Kidney (tissue), 14 donors: ENCODE results near the gene RASAL2. TPM values are rescaled to one million over a fixed set of nuclear protein-coding genes. Genes with fewer than 3 reads are reported as not detected.

Source experiments
- DNase-seq, 5 donors: peaks; one replicate each; pipeline ENCODE4 v3.0.0-alpha.2; 2013 to 2020
- FAIRE-seq: peaks from 2 replicates; lab custom pipeline; 2012; peaks lifted over from hg19 to GRCh38; lab: Jason Lieb, UNC
- H3K27ac ChIP-seq, 2 donors: one replicate each; pipeline ENCODE4 v1.7.0; 2013; ENCODE audit warnings: low read depth in 2 of 2, low read length in 2 of 2, inconsistent platforms in 1 of 2
- H3K27me3 ChIP-seq: one replicate; pipeline ENCODE4 v1.7.1; 2013; ENCODE audit warnings: low read length, inconsistent platforms; ENCODE audit not compliant: control insufficient read depth, insufficient read depth
- H3K36me3 ChIP-seq, 3 donors: one replicate each; pipeline versions ENCODE4 v1.7.0 to v1.7.1; 2013; ENCODE audit warnings: low read length in 3 of 3, control low read depth in 1 of 3, inconsistent platforms in 1 of 3; ENCODE audit not compliant: insufficient read depth in 3 of 3, control insufficient read depth in 2 of 3
- H3K4me1 ChIP-seq, 3 donors: one replicate each; pipeline versions ENCODE4 v1.7.0 to v1.7.1; 2013; ENCODE audit warnings: low read length in 3 of 3, inconsistent platforms in 1 of 3, low read depth in 1 of 3; ENCODE audit not compliant: control insufficient read depth in 2 of 3, insufficient read depth in 2 of 3
- H3K4me3 ChIP-seq, 3 donors: one replicate each; pipeline versions ENCODE4 v1.7.0 to v1.8.1; 2013; ENCODE audit warnings: low read length in 3 of 3, control low read depth in 1 of 3, inconsistent platforms in 1 of 3
- H3K9ac ChIP-seq, 3 donors: one replicate each; pipeline versions ENCODE4 v1.7.0 to v1.7.1; 2013; ENCODE audit warnings: low read length in 3 of 3, control low read depth in 1 of 3, inconsistent platforms in 1 of 3
- H3K9me3 ChIP-seq, 3 donors: one replicate each; pipeline versions ENCODE4 v1.7.0 to v1.7.1; 2013; ENCODE audit warnings: low read length in 3 of 3, control low read depth in 1 of 3, inconsistent platforms in 1 of 3; ENCODE audit not compliant: control insufficient read depth in 2 of 3, insufficient read depth in 1 of 3
- intact Hi-C: fragments of 100-400 bp; cut with DNase I; formaldehyde crosslinking; loops from one replicate; pipeline ENCODE4 v1.11.1; 2022
- polyA plus RNA-seq: library from polyadenylated mRNA; stranded (reverse); fragments of 350-450 nt; fragmentation: Illumina TruSeq; extraction: RNeasy Lipid Tissue Mini Kit (QIAGEN cat#74804); gene quantifications from one replicate; pipeline ENCODE4 v1.2.3, GENCODE V29; 2014; ENCODE audit warnings: low read depth, low replicate concordance; ENCODE audit not compliant: insufficient read depth
- total RNA-seq: library from RNA; stranded (reverse); fragmentation: NEBNext Ultra II Directional; extraction: Animal tissue kit (Norgen Biotek cat#: 25700); gene quantifications from one replicate; pipeline ENCODE4 v1.2.1, GENCODE V29; 2021
- TF ChIP-seq, protein P1 (sequence below): IDR thresholded peaks from 3 replicates; pipeline ENCODE4 v1.5.1; 2012; ENCODE audit warnings: mild to moderate bottlenecking, moderate library complexity, borderline replicate concordance; ENCODE audit not compliant: insufficient read depth; ENCODE audit errors: extremely low read depth
- donor health status: control.
- donor health status: control.
- donor health status: control.
- donor health status: control.
- donor health status: control.
- donor health status: DM: yes; HTN: yes; CAD: no.
- donor health status: Normal renal cell carcinoma (clear cell type).

RASAL2 gene
- total and polyA plus RNA-seq, 2 donors from 2014 or later: 2.2 to 26.5 TPM

DNA sequence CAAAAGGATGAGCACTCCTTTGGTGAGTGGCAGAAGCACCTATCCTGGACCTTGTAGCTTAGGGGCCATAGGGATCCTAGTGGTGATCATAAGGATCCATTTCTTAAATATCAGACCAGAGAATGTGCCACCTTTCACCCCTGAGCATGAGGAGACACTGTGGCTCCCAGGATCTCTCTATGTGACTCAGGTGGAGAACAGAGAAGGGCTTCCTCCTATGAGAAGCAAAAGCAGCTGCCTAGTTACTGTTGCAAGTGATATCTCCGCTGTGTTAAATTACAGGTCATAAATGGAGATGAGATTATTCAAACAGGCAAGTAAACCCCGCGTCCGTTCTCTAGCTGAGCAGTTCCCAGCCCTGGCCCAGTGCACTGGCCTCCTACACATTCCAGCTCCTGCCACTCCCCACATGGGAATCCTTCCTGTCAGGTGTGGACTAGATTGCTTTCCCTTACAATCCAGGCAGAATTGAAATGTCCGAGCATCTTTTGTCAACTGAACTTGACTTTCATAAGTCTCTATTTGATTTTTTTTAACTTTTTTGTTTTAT, 376.6 kb downstream of the RASAL2 start:
- Histone ChIP-seq H3K27me3 (no peaks in the 10 kb centered on the region), H3K9me3 (no peaks in the 10 kb centered on the region), H3K4me3 (no peak overlapping the region), H3K9ac (no peak overlapping the region), H3K27ac (no peak overlapping the region), H3K4me1 (peaks cover 0 to 3% (median 3%) of the 10 kb centered on the region in 3 donors), H3K36me3 (peaks cover 2 to 12% (median 10%) of the 10 kb centered on the region in 3 donors)
- TF ChIP-seq, protein P1, sequence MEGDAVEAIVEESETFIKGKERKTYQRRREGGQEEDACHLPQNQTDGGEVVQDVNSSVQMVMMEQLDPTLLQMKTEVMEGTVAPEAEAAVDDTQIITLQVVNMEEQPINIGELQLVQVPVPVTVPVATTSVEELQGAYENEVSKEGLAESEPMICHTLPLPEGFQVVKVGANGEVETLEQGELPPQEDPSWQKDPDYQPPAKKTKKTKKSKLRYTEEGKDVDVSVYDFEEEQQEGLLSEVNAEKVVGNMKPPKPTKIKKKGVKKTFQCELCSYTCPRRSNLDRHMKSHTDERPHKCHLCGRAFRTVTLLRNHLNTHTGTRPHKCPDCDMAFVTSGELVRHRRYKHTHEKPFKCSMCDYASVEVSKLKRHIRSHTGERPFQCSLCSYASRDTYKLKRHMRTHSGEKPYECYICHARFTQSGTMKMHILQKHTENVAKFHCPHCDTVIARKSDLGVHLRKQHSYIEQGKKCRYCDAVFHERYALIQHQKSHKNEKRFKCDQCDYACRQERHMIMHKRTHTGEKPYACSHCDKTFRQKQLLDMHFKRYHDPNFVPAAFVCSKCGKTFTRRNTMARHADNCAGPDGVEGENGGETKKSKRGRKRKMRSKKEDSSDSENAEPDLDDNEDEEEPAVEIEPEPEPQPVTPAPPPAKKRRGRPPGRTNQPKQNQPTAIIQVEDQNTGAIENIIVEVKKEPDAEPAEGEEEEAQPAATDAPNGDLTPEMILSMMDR: no peak
- peak; percentile 61 to 92 (median 86) for DNase-seq
- no peak for FAIRE-seq
- intact Hi-C loops: no loop called here

DNA sequence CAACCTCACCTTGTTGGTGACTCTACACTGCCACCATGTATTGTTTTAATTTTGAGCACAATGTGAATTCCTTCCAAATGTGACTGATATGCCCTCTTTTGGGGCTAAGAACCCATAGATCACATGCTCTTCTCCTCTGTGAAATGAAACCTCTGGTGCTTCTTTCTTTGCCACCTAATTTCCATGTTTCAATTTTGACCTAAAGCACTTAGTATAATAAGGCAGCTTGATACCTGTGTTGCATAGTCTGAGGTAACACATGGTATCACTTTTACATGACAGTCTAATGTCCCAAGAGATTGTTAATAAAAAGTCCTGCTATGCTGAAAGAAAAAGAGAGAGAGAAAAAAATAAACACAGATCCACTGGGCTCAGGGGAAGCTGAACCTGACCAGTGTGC, 378.6 kb downstream of the RASAL2 start:
- FAIRE-seq (no peak), DNase-seq (no peak)
- Histone ChIP-seq H3K9me3 (no peaks in the 10 kb centered on the region), H3K27ac (no peak overlapping the region), H3K4me3 (no peak overlapping the region), H3K9ac (no peak overlapping the region), H3K4me1 (peaks cover 0 to 3% (median 3%) of the 10 kb centered on the region in 3 donors), H3K27me3 (no peaks in the 10 kb centered on the region), H3K36me3 (peaks cover 0 to 3% (median 0%) of the 10 kb centered on the region in 3 donors)
- intact Hi-C loops: no loop called here
- TF ChIP-seq, protein P1: no peak

GRCh38 chr1:178477373-178477772, 383.5 kb downstream of the RASAL2 start:
- no peak for DNase-seq
- Histone ChIP-seq H3K36me3 (no peaks in the 10 kb centered on the region), H3K27ac (no peak overlapping the region), H3K9me3 (no peaks in the 10 kb centered on the region), H3K4me3 (no peak overlapping the region), H3K27me3 (no peaks in the 10 kb centered on the region), H3K4me1 (no peaks in the 10 kb centered on the region), H3K9ac (no peak overlapping the region)
- TF ChIP-seq, protein P1: no peak
- intact Hi-C loops: no loop called here
- no peak for FAIRE-seq

DNA sequence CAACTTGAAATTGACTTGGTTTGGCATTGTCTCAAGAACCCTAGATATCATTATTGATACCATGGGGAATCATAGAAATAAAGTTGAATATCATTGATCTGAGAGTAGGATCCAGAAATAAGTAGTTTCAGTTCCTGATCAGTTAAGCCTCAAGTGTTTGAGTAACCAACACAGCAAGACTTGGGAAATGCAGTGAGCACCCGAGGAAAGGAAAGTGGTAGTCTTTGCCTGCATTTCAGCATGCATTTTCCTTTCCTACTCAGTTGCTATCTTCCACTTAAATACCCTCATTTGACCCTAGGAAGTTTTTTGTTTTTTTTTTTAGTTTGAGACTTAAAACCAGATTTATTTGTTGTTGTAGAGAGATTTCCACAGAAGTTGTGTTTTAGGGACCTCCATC, 383.9 kb downstream of the RASAL2 start:
- Histone ChIP-seq H3K27ac (no peak overlapping the region), H3K9me3 (no peaks in the 10 kb centered on the region), H3K9ac (no peak overlapping the region), H3K4me1 (no peaks in the 10 kb centered on the region), H3K27me3 (no peaks in the 10 kb centered on the region), H3K4me3 (peak overlapping the region in 1 of 3 donors; percentile 9), H3K36me3 (no peaks in the 10 kb centered on the region)
- TF ChIP-seq, protein P1: no peak
- no peak for DNase-seq
- FAIRE-seq: no peak
- intact Hi-C loops: no loop called here
